GM18526 (cell line): Measurements from ENCODE around the gene SPATA17.

Experiments used
- POLR2A ChIP-seq: IDR thresholded peaks from 3 replicates; pipeline ENCODE4 v1.6.1; 2011; ENCODE audit not compliant: insufficient read length; ENCODE audit errors: extremely low read depth

The SPATA17 gene

GRCh38 chr1:217876896-217877295 is 245.8 kb downstream of the SPATA17 start:
- no peak for TF ChIP-seq POLR2A

GRCh38 chr1:217881131-217881543 is 250.0 kb downstream of the SPATA17 start:
- TF ChIP-seq POLR2A, result no peak

GRCh38 chr1:217881607-217882332 is 250.6 kb downstream of the SPATA17 start:
- no peak for TF ChIP-seq POLR2A

- TF ChIP-seq POLR2A, result no peak
Observed at GRCh38 chr1:217885181-217885580, 254.0 kb downstream of the SPATA17 start.

- no peak for TF ChIP-seq POLR2A
Observed at GRCh38 chr1:217888328-217888727, 257.2 kb downstream of the SPATA17 start.

GRCh38 chr1:217889401-217889800 is 258.3 kb downstream of the SPATA17 start:
- no peak for TF ChIP-seq POLR2A

- TF ChIP-seq POLR2A, result no peak
Observed at GRCh38 chr1:217891966-217892365, 260.8 kb downstream of the SPATA17 start.

GRCh38 chr1:217892750-217893149 is 261.6 kb downstream of the SPATA17 start:
- no peak for TF ChIP-seq POLR2A

- no peak for TF ChIP-seq POLR2A
Observed at GRCh38 chr1:217895841-217896240, 264.7 kb downstream of the SPATA17 start.

GRCh38 chr1:217896490-217896889 is 265.3 kb downstream of the SPATA17 start:
- TF ChIP-seq POLR2A, result no peak

- TF ChIP-seq POLR2A, result no peak
Observed at GRCh38 chr1:217897100-217897499, 266.0 kb downstream of the SPATA17 start.

- TF ChIP-seq POLR2A, result no peak
Observed at GRCh38 chr1:217899614-217900013, 268.5 kb downstream of the SPATA17 start.

- TF ChIP-seq POLR2A, result no peak
Observed at GRCh38 chr1:217907504-217907903, 276.4 kb downstream of the SPATA17 start.

GRCh38 chr1:217910203-217910602 is 279.1 kb downstream of the SPATA17 start:
- no peak for TF ChIP-seq POLR2A

- TF ChIP-seq POLR2A, result no peak
Observed at GRCh38 chr1:217910791-217911320, 279.7 kb downstream of the SPATA17 start.

- TF ChIP-seq POLR2A, result no peak
Observed at GRCh38 chr1:217911908-217912307, 280.8 kb downstream of the SPATA17 start.

GRCh38 chr1:217917281-217917887 is 286.2 kb downstream of the SPATA17 start:
- TF ChIP-seq POLR2A, result no peak

GRCh38 chr1:217919683-217920388 is 288.7 kb downstream of the SPATA17 start:
- no peak for TF ChIP-seq POLR2A
